Mucosa of rectum (tissue), 2 donors: ENCODE data around the gene TMEM18.

Experiments
- H3K27ac ChIP-seq, 2 donors: one replicate each; pipeline ENCODE4 v1.7.0; 2013; ENCODE audit warnings: inconsistent platforms in 2 of 2, low read depth in 2 of 2, low read length in 2 of 2
- H3K27me3 ChIP-seq, 2 donors: one replicate each; pipeline ENCODE4 v1.7.0; 2013; ENCODE audit warnings: low read length in 2 of 2; ENCODE audit not compliant: control insufficient read depth in 2 of 2, insufficient read depth in 2 of 2
- H3K36me3 ChIP-seq, 2 donors: one replicate each; pipeline ENCODE4 v1.7.0; 2013; ENCODE audit warnings: low read length in 2 of 2; ENCODE audit not compliant: control insufficient read depth in 2 of 2, insufficient read depth in 2 of 2
- H3K4me1 ChIP-seq, 2 donors: one replicate each; pipeline ENCODE4 v1.7.0; 2013; ENCODE audit warnings: low read length in 2 of 2, mild to moderate bottlenecking in 1 of 2; ENCODE audit not compliant: control insufficient read depth in 2 of 2, insufficient read depth in 2 of 2
- H3K4me3 ChIP-seq, 2 donors: one replicate each; pipeline ENCODE4 v1.7.0; 2013; ENCODE audit warnings: low read length in 2 of 2
- H3K9ac ChIP-seq, 2 donors: one replicate each; pipeline ENCODE4 v1.7.0; 2013; ENCODE audit warnings: low read length in 2 of 2, low read depth in 1 of 2, mild to moderate bottlenecking in 1 of 2
- H3K9me3 ChIP-seq, 2 donors: one replicate each; pipeline ENCODE4 v1.7.0; 2013; ENCODE audit warnings: low read length in 2 of 2; ENCODE audit not compliant: control insufficient read depth in 2 of 2
- donor health status: healthy.
- donor health status: Normal muscosa, but diverticular disease.

Gene TMEM18

DNA sequence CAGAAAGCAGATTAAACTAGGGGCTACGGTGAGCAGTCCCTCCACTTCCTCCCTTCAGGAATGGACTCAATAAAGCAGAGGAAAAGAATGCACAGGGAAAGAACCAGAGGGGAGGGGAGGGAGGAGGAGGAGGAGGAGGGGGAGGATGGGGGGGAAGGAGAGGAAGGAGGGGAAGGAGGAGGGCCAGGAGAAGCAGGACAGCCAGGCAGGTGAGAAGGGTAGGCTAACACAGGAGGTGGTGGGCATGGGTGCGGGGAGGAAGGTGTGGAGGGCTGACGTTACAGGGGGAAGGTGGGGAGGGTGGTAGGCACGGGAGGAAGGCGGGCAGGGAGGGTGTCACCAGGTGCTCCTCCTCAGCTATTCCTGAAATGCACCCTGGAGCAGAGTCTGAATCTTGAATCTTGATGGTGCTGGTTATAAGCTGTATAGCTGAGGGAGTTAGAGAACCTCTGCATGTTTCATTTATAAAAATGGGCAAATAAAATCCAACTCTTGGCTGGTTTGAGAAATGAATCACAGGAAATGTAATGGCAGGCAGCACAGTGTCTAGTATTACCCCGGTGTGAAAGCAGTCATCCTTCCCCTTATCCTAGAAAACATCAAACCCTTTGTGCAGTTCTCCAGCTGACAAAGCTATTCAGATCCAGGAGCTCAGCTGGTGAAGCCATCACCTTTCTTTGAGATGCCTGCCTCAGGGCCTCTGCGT, 3.4 kb downstream of the TMEM18 start:
- Histone ChIP-seq H3K36me3 (peaks cover 31 to 38% of the 10 kb centered on the region in 2 donors), H3K9me3 (no peaks in the 10 kb centered on the region), H3K27ac (no peak overlapping the region), H3K4me1 (peaks cover 5 to 12% of the 10 kb centered on the region in 2 donors), H3K27me3 (no peaks in the 10 kb centered on the region), H3K9ac (no peak overlapping the region), H3K4me3 (no peak overlapping the region)

DNA sequence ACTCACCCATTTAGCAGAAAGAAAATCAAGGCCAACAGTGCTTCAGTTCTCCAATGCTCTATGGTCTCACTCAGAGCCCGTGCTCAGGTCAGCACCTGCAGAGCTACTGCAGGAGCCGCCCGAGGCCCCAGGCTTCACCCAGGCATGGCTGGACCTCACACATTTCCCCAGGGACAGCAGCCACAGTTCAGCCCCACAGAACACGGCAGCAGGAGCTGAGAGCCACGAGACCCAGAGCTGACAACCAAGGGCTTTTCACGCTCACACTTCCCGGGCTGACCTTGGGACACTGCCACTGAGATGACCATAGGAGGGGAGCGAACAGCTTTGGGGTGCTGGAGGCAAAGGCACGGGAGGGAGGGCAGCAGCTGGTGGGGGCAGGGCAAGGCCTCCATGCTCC, 4.2 kb downstream of the TMEM18 start:
- no peak overlapping the region for H3K4me3 ChIP-seq
- H3K9ac ChIP-seq, result no peak overlapping the region
- H3K9me3 ChIP-seq, result no peaks in the 10 kb centered on the region
- no peaks in the 10 kb centered on the region for H3K27me3 ChIP-seq
- no peak overlapping the region for H3K27ac ChIP-seq
- peaks cover 38 to 46% of the 10 kb centered on the region in 2 donors for H3K36me3 ChIP-seq
- peaks cover 5 to 10% of the 10 kb centered on the region in 2 donors for H3K4me1 ChIP-seq

DNA sequence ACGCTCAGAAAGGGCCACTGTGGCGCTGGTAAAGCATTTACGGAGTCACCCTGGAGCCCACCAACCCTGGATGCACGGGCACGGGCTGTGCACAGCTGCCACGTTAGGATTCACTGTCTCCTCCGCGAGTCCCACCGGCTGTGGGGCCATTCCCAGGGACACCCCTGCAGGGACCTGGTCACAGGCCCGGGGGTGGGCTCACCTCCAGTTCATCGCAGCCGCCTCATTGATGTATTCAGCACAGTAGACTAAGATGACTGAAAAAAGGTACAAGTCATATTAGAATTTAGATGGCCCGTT, 4.7 kb downstream of the TMEM18 start:
- H3K9ac ChIP-seq, result no peak overlapping the region
- no peaks in the 10 kb centered on the region for H3K9me3 ChIP-seq
- peaks cover 42 to 50% of the 10 kb centered on the region in 2 donors for H3K36me3 ChIP-seq
- no peak overlapping the region for H3K27ac ChIP-seq
- no peaks in the 10 kb centered on the region for H3K27me3 ChIP-seq
- H3K4me1 ChIP-seq, result peaks cover 3 to 9% of the 10 kb centered on the region in 2 donors
- no peak overlapping the region for H3K4me3 ChIP-seq

DNA sequence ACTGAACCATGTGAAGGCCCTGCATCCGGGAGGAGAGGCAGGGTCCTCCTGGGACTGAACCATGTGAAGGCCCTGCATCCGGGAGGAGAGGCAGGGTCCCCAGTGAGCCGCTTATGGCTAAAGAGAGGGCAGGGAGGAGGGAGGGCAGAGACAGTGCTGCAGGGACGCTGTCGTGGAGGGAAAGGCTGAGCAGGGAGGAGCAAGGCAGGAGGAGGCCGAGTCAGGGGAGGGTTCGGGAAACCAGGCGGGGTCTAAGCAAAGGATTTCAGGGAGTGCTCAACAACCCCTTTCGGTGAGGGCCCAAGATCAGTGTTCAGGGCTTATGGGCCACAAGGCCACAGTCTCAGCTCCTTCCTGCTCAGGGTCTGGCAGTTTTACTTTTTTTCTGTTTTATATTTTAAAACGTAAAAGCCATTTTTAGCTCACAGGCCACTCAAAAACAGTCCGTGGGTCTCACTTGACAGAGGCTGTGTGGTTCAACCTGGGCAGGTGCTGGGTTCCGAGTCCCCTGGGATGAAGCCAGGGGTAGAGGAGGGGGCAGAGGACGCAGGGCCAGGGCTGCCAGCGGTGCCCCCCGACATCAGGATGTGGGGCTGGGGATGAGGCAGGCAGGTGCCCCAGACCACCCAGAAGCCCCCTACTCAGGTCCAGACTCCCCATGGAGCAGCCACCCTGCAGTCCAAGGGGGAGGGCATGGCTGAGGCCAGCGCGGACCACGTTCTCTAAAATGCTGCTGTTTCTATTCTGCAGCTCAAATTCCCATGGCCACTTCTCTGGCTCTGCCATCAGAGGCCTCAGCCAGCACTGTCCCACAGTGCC, 5.2 kb downstream of the TMEM18 start:
- Histone ChIP-seq H3K9me3 (no peaks in the 10 kb centered on the region), H3K4me1 (peaks cover 2 to 7% of the 10 kb centered on the region in 2 donors), H3K9ac (no peak overlapping the region), H3K4me3 (no peak overlapping the region), H3K36me3 (peaks cover 43 to 53% of the 10 kb centered on the region in 2 donors), H3K27me3 (no peaks in the 10 kb centered on the region), H3K27ac (no peak overlapping the region)

DNA sequence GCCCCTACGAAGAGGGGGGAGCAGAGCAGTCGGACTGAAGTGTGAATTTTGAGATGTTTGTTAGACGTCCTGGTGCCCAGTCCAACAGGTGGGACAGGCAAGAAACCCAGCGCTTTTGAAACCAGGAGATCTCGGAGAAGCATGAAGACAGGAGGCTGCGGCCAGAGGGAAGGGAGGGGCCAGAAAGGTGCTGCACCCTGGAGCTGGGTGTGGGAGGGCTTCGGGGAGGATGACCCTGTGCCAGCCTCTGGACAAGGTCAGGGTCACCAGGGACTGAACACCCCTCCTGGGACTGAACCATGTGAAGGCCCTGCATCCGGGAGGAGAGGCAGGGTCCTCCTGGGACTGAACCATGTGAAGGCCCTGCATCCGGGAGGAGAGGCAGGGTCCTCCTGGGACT, 6.1 kb downstream of the TMEM18 start:
- Histone ChIP-seq H3K9ac (no peak overlapping the region), H3K27me3 (no peaks in the 10 kb centered on the region), H3K36me3 (peaks cover 48 to 60% of the 10 kb centered on the region in 2 donors), H3K4me3 (no peak overlapping the region), H3K9me3 (no peaks in the 10 kb centered on the region), H3K4me1 (peaks cover 2 to 6% of the 10 kb centered on the region in 2 donors), H3K27ac (no peak overlapping the region)

DNA sequence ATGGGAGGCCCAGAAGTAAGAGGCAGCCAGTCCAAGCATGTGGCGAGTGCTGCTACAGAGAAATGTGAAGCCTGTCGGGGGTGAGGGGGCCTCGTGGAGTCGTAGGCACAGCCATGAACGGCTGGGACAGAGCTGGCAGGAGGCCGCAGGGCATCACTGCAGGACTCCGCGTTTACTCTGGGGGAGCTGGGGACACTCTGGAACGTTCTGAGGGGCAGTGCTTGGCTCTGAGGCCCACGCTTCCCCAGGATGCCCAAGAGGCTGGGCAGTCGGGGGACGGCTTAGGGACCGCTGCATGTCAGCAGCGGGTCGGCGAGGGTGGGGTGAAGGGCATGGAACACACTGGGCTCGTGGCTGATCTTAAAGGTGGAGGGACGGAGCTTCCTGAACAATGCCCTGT, 6.6 kb downstream of the TMEM18 start:
- Histone ChIP-seq H3K4me3 (no peak overlapping the region), H3K36me3 (peaks cover 51 to 62% of the 10 kb centered on the region in 2 donors), H3K9ac (no peak overlapping the region)

DNA sequence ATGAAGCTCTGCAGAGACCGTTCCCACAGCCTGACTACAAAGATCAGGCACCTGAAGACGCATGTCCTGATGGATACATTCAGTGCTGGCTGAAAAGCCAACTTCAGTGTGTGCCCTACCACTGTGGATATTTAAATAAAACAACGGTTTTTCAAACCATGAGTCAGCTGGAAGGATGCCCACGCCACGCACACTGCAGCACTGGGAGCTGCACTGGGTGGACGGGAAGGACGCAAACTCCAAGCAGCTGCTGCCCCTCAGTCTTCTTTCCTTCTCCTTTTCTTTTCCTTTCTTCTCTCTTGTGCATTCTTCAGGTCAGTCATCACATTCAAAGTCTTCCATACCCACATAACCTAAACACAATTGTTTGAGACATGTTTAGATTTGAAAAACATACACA, 7.9 kb downstream of the TMEM18 start:
- H3K36me3 ChIP-seq, result peaks cover 46 to 56% of the 10 kb centered on the region in 2 donors
- H3K9me3 ChIP-seq, result no peaks in the 10 kb centered on the region
- no peak overlapping the region for H3K4me3 ChIP-seq
- no peak overlapping the region for H3K27ac ChIP-seq
- no peaks in the 10 kb centered on the region for H3K4me1 ChIP-seq
- H3K9ac ChIP-seq, result no peak overlapping the region
- H3K27me3 ChIP-seq, result no peaks in the 10 kb centered on the region

More for the DNA sequence above, 6.6 kb downstream of the TMEM18 start:
- Histone ChIP-seq H3K4me1 (peaks cover 0 to 1% of the 10 kb centered on the region in 2 donors), H3K27ac (no peak overlapping the region), H3K27me3 (no peaks in the 10 kb centered on the region), H3K9me3 (no peaks in the 10 kb centered on the region)

DNA sequence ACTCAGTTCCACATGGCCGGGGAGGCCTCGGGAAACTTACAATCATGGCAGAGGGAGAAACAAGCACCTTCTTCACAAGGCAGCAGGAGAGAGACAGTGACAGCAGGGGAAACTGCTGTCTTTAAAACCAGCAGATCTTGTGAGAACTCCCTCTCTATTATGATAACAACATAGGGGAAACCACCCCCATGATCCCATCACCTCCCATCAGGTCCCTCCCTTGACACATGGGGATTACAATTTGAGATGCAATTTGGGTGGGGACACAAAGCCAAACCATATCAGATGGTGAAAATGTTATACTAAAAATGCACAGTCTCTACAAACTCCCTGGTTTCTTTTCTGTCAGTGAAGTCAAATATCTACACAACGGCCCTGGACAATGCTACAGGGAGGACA, 9.2 kb downstream of the TMEM18 start:
- Histone ChIP-seq H3K27ac (no peak overlapping the region), H3K4me1 (no peaks in the 10 kb centered on the region), H3K27me3 (no peaks in the 10 kb centered on the region), H3K36me3 (peaks cover 46 to 52% of the 10 kb centered on the region in 2 donors), H3K4me3 (no peak overlapping the region), H3K9me3 (no peaks in the 10 kb centered on the region), H3K9ac (no peak overlapping the region)

DNA sequence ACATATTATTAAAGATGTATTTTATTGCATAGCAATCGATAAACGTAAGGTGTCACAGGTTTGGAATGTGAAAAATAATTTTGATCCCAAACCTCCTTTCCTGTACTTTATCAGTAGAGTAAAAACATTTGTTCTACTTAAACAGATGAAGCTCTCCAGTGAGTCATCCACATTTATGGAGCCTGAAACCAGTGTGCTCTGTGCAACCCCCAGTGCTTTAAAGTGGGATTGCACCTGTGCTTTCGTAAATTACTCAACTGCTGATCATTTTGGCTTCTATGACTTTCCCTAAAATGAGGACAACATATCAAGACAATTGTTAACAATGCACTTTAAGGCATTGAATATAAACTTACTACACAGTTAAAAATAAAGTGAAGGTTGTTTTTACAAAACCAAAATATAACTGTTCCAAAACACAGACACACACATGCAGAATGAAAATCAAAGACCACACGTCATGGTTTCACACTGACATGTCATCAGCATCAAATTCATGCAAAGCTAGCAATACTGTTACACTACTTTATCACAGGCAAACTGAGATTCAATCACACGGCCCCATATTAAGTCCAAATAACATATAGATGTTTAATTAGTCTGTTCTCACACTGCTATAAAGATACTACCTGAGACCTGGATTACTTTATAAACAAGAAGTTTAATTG, 9.7 kb downstream of the TMEM18 start:
- H3K4me3 ChIP-seq, result no peak overlapping the region
- H3K36me3 ChIP-seq, result peaks cover 43 to 47% of the 10 kb centered on the region in 2 donors
- no peaks in the 10 kb centered on the region for H3K4me1 ChIP-seq
- H3K27me3 ChIP-seq, result no peaks in the 10 kb centered on the region
- H3K9me3 ChIP-seq, result no peaks in the 10 kb centered on the region
- no peak overlapping the region for H3K9ac ChIP-seq
- H3K27ac ChIP-seq, result no peak overlapping the region

DNA sequence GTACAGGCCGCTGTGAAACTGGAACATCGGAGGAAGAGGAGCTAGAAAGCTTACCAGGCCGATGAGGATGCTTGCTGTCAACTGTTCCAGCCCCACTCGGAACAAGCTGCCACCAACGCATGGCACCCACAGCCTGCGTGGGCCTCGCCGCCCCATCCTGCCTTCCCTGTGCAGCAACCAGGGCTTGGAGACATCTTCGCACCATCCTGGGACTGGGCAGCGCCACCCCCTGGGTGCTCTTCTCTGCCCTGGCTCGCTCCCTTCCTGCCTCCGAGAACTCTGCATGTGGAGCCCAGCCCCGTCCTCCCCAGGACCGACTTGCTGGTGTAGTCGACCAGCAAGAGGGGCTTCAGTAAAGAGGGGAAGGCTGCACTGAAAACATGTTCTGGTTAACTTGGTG, 10.8 kb downstream of the TMEM18 start:
- H3K9ac ChIP-seq, result no peak overlapping the region
- H3K36me3 ChIP-seq, result peaks cover 35 to 40% of the 10 kb centered on the region in 2 donors
- H3K9me3 ChIP-seq, result no peaks in the 10 kb centered on the region
- no peak overlapping the region for H3K4me3 ChIP-seq
- no peaks in the 10 kb centered on the region for H3K27me3 ChIP-seq
- no peaks in the 10 kb centered on the region for H3K4me1 ChIP-seq
- no peak overlapping the region for H3K27ac ChIP-seq
